GM23248 (cell line): Measurements from ENCODE around the gene CALM1.

Source experiments
- EZH2 ChIP-seq: fragments of 200-600 bp; sonication (generic); IDR thresholded peaks from 2 replicates; pipeline ENCODE4 v1.6.1; 2018; ENCODE audit warnings: antibody characterized with exemption, mild to moderate bottlenecking; ENCODE audit not compliant: insufficient read depth, poor library complexity, severe bottlenecking
- EZH2phosphoT487 ChIP-seq: fragments of 200-600 bp; sonication (generic); IDR thresholded peaks from 2 replicates; pipeline ENCODE4 v1.6.1; 2018; ENCODE audit warnings: antibody characterized with exemption, moderate library complexity, mild to moderate bottlenecking, low read depth; ENCODE audit not compliant: insufficient read depth

- TF ChIP-seq EZH2phosphoT487 = no peak
- no peak for TF ChIP-seq EZH2
Observed at GRCh38 chr14:90429236-90429635, 32.4 kb downstream of the CALM1 start.
